Activated CD8-positive, alpha-beta T cell treated with anti-CD3 and anti-CD28 coated beads, Interleukin-2, amount 10 ng/mL, durations not matched to agents 7 days and 5 days (primary cell): ENCODE data around the gene WWC1. TPM values are rescaled to one million over a fixed set of nuclear protein-coding genes. Genes with fewer than 3 reads are reported as not detected.
"Not testable (repeated sequence)": the region's sequence is repeated elsewhere in the genome, so short reads cannot be mapped to it uniquely, and the experiment has no call there.

Experiments
- ATAC-seq: fragments of 150-1000 bp; cut with Tn5 transposase; one replicate; pipeline ENCODE4 v1.10.0; 2021; ENCODE audit warnings: moderate library complexity
- CTCF ChIA-PET: fragments of 350-600 bp; sonication (Branson Sonifier 250); formaldehyde crosslinking; loops from one replicate; lab custom pipeline; 2021; ENCODE audit warnings: antibody characterized with exemption; lab: Charles Lee
- POLR2A ChIA-PET: fragments of 350-600 bp; sonication (Branson Sonifier 250); formaldehyde crosslinking; loops from one replicate; lab custom pipeline; 2021; ENCODE audit warnings: antibody characterized with exemption; lab: Charles Lee
- DNase-seq: peaks from one replicate; pipeline ENCODE4 v3.0.0-alpha.2; 2020
- H3K27ac Mint-ChIP-seq: one replicate; pipeline ENCODE4 v1.8.0; 2021; ENCODE audit warnings: mild to moderate bottlenecking, mixed read lengths
- H3K27me3 Mint-ChIP-seq: one replicate; pipeline ENCODE4 v1.8.0; 2021; ENCODE audit warnings: low read depth, mixed read lengths
- H3K36me3 Mint-ChIP-seq: one replicate; pipeline ENCODE4 v1.8.0; 2021; ENCODE audit warnings: low read depth, mixed read lengths
- H3K4me1 Mint-ChIP-seq: one replicate; pipeline ENCODE4 v1.8.0; 2021; ENCODE audit warnings: low read depth, mixed read lengths
- H3K4me3 Mint-ChIP-seq: one replicate; pipeline ENCODE4 v1.8.0; 2021; ENCODE audit warnings: mild to moderate bottlenecking, mixed read lengths
- H3K9me3 Mint-ChIP-seq: one replicate; pipeline ENCODE4 v1.8.0; 2022; ENCODE audit warnings: mixed read lengths; ENCODE audit not compliant: insufficient read depth
- total RNA-seq, 2 experiments: library from RNA; stranded (reverse); gene quantifications; one replicate each; pipeline ENCODE4 v1.2.3, GENCODE V29; 2021

WWC1 gene
- total RNA-seq, 2 experiments from 2014 or later, result not detected

- Mint-ChIP-seq H3K9me3 (no peaks in the 10 kb centered on the region), H3K4me3 (no peak overlapping the region), H3K27me3 (peaks cover 1% of the 10 kb centered on the region), H3K4me1 (no peaks in the 10 kb centered on the region), H3K36me3 (no peaks in the 10 kb centered on the region), H3K27ac (no peak overlapping the region)
- ChIA-PET POLR2A (no interaction called here), CTCF (no interaction called here)
- DNase-seq, result no peak
- no peak for ATAC-seq
These were observed 134.8 kb downstream of the WWC1 start for GRCh38 chr5:168426007-168426863.

GRCh38 chr5:168426864-168427172 is 135.4 kb downstream of the WWC1 start:
- H3K4me1 Mint-ChIP-seq, result no peaks in the 10 kb centered on the region
- CTCF ChIA-PET, result no interaction called here
- ATAC-seq, result no peak

GRCh38 chr5:168427224-168427623 is 135.8 kb downstream of the WWC1 start:
- ATAC-seq, result no peak
- peaks cover 1% of the 10 kb centered on the region for H3K27me3 Mint-ChIP-seq
- H3K36me3 Mint-ChIP-seq, result no peaks in the 10 kb centered on the region
- H3K4me3 Mint-ChIP-seq, result no peak overlapping the region
- ChIA-PET POLR2A (no interaction called here), CTCF (no interaction called here)
- H3K27ac Mint-ChIP-seq, result no peak overlapping the region
- DNase-seq, result no peak
- no peaks in the 10 kb centered on the region for H3K9me3 Mint-ChIP-seq
- no peaks in the 10 kb centered on the region for H3K4me1 Mint-ChIP-seq

More at GRCh38 chr5:168426864-168427172, 135.4 kb downstream of the WWC1 start:
- no peak for DNase-seq
- Mint-ChIP-seq H3K27me3 (peaks cover 1% of the 10 kb centered on the region), H3K27ac (no peak overlapping the region), H3K4me3 (no peak overlapping the region), H3K9me3 (no peaks in the 10 kb centered on the region), H3K36me3 (no peaks in the 10 kb centered on the region)
- POLR2A ChIA-PET, result no interaction called here

GRCh38 chr5:168428552-168428951 is 137.1 kb downstream of the WWC1 start:
- DNase-seq, result no peak
- H3K27me3 Mint-ChIP-seq, result peaks cover 1% of the 10 kb centered on the region
- no peak for ATAC-seq
- ChIA-PET CTCF (no interaction called here), POLR2A (no interaction called here)
- no peaks in the 10 kb centered on the region for H3K36me3 Mint-ChIP-seq
- no peak overlapping the region for H3K4me3 Mint-ChIP-seq
- H3K27ac Mint-ChIP-seq, result no peak overlapping the region
- H3K4me1 Mint-ChIP-seq, result no peaks in the 10 kb centered on the region
- H3K9me3 Mint-ChIP-seq, result no peaks in the 10 kb centered on the region

- POLR2A ChIA-PET, result no interaction called here
- CTCF ChIA-PET, result no interaction called here
- H3K27ac Mint-ChIP-seq, result no peak overlapping the region
- H3K4me3 Mint-ChIP-seq, result no peak overlapping the region
- peaks cover 1% of the 10 kb centered on the region for H3K27me3 Mint-ChIP-seq
- no peak for ATAC-seq
- no peaks in the 10 kb centered on the region for H3K36me3 Mint-ChIP-seq
- no peak for DNase-seq
- no peaks in the 10 kb centered on the region for H3K4me1 Mint-ChIP-seq
- H3K9me3 Mint-ChIP-seq, result no peaks in the 10 kb centered on the region
These were observed 138.9 kb downstream of the WWC1 start for GRCh38 chr5:168430296-168430695.

GRCh38 chr5:168432903-168433302 is 141.5 kb downstream of the WWC1 start:
- Mint-ChIP-seq H3K4me1 (no peaks in the 10 kb centered on the region), H3K4me3 (no peak overlapping the region), H3K9me3 (no peaks in the 10 kb centered on the region), H3K27ac (no peak overlapping the region), H3K36me3 (no peaks in the 10 kb centered on the region), H3K27me3 (peaks cover 4% of the 10 kb centered on the region)
- ATAC-seq (no peak), DNase-seq (no peak)
- ChIA-PET CTCF (no interaction called here), POLR2A (no interaction called here)

GRCh38 chr5:168434001-168434400 is 142.6 kb downstream of the WWC1 start:
- H3K27me3 Mint-ChIP-seq, result peaks cover 3% of the 10 kb centered on the region
- H3K4me3 Mint-ChIP-seq, result no peak overlapping the region
- ATAC-seq, result no peak
- CTCF ChIA-PET, result no interaction called here
- no peaks in the 10 kb centered on the region for H3K36me3 Mint-ChIP-seq
- H3K4me1 Mint-ChIP-seq, result no peaks in the 10 kb centered on the region
- no peaks in the 10 kb centered on the region for H3K9me3 Mint-ChIP-seq
- POLR2A ChIA-PET, result no interaction called here
- H3K27ac Mint-ChIP-seq, result no peak overlapping the region
- DNase-seq, result no peak

GRCh38 chr5:168434746-168435321 is 143.4 kb downstream of the WWC1 start:
- Mint-ChIP-seq H3K4me1 (no peaks in the 10 kb centered on the region), H3K9me3 (no peaks in the 10 kb centered on the region), H3K27me3 (peaks cover 3% of the 10 kb centered on the region), H3K27ac (no peak overlapping the region), H3K4me3 (no peak overlapping the region), H3K36me3 (no peaks in the 10 kb centered on the region)
- DNase-seq (no peak), ATAC-seq (no peak)
- ChIA-PET CTCF (no interaction called here), POLR2A (no interaction called here)

- ATAC-seq, CTCF ChIA-PET: not testable (repeated sequence)
These were observed 143.9 kb downstream of the WWC1 start for GRCh38 chr5:168435340-168435739.

GRCh38 chr5:168438349-168438748 is 146.9 kb downstream of the WWC1 start:
- Mint-ChIP-seq H3K4me3 (no peak overlapping the region), H3K9me3 (no peaks in the 10 kb centered on the region), H3K27me3 (peaks cover 3% of the 10 kb centered on the region), H3K27ac (no peak overlapping the region), H3K36me3 (no peaks in the 10 kb centered on the region), H3K4me1 (no peaks in the 10 kb centered on the region)
- ATAC-seq (no peak), DNase-seq (no peak)
- ChIA-PET CTCF (no interaction called here), POLR2A (no interaction called here)

More at GRCh38 chr5:168435340-168435739, 143.9 kb downstream of the WWC1 start:
- POLR2A ChIA-PET, H3K4me1 Mint-ChIP-seq, H3K4me3 Mint-ChIP-seq, H3K36me3 Mint-ChIP-seq, H3K27ac Mint-ChIP-seq, H3K9me3 Mint-ChIP-seq, DNase-seq, H3K27me3 Mint-ChIP-seq: not testable (repeated sequence)

GRCh38 chr5:168443533-168443932 is 152.1 kb downstream of the WWC1 start:
- DNase-seq, result no peak
- Mint-ChIP-seq H3K9me3 (no peaks in the 10 kb centered on the region), H3K4me1 (no peaks in the 10 kb centered on the region), H3K36me3 (no peaks in the 10 kb centered on the region), H3K4me3 (no peak overlapping the region), H3K27ac (no peak overlapping the region), H3K27me3 (peaks cover 13% of the 10 kb centered on the region)
- no peak for ATAC-seq
- ChIA-PET CTCF (no interaction called here), POLR2A (no interaction called here)

- H3K27me3 Mint-ChIP-seq, result peaks cover 13% of the 10 kb centered on the region
- POLR2A ChIA-PET, result no interaction called here
- no peak overlapping the region for H3K4me3 Mint-ChIP-seq
- H3K36me3 Mint-ChIP-seq, result no peaks in the 10 kb centered on the region
- H3K4me1 Mint-ChIP-seq, result no peaks in the 10 kb centered on the region
- H3K27ac Mint-ChIP-seq, result no peak overlapping the region
- DNase-seq (no peak), ATAC-seq (no peak)
- no peaks in the 10 kb centered on the region for H3K9me3 Mint-ChIP-seq
- CTCF ChIA-PET, result no interaction called here
These were observed 152.7 kb downstream of the WWC1 start for GRCh38 chr5:168443950-168444700.
